GM12801 (cell line): ENCODE data around the gene CABLES1.

Experiments used
- CTCF ChIP-seq: IDR thresholded peaks from one replicate; pipeline ENCODE4 v1.5.1; 2011; ENCODE audit warnings: control low read depth; ENCODE audit not compliant: insufficient read length; ENCODE audit errors: extremely low read depth

The CABLES1 gene

GRCh38 chr18:23259701-23260681 lies 124.7 kb downstream of the CABLES1 start:
- no peak for TF ChIP-seq CTCF

- TF ChIP-seq CTCF, result no peak
Observed at GRCh38 chr18:23260926-23261590, 125.8 kb downstream of the CABLES1 start.

- no peak for TF ChIP-seq CTCF
Observed at GRCh38 chr18:23263551-23264235, 128.4 kb downstream of the CABLES1 start.

- no peak for TF ChIP-seq CTCF
Observed at GRCh38 chr18:23265682-23266399, 130.6 kb downstream of the CABLES1 start.

- no peak for TF ChIP-seq CTCF
Observed at GRCh38 chr18:23266717-23267446, 131.6 kb downstream of the CABLES1 start.

- TF ChIP-seq CTCF, result no peak
Observed at GRCh38 chr18:23267447-23267776, 132.1 kb downstream of the CABLES1 start.
